NCI-H2107 (cell line): ENCODE measurements around the gene BMP6.

Experiments used
- DNase-seq: peaks from one replicate; lab custom pipeline; 2025; lab: John Stamatoyannopoulos, UW

BMP6 gene

DNA sequence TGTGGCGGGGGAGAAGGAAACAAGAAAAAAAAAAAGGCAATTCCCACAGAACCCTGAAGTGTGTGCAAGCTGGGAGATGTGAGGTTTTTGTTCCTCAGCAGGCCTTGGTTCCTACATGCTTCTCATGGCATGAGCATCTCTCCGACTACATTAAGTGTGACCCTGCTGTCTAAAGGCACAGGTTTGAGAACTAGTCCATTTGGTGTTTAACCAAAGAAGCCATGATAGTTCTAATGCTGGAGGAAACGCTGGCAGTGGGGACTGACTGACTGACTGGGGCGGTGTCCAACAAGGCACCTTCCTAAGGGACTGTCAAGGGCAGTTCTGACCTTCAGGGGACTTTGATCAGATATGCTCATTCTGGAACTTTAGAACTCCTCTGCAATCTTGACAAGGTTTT is 180.8 kb downstream of the BMP6 start:
- DNase-seq: no peak

DNA sequence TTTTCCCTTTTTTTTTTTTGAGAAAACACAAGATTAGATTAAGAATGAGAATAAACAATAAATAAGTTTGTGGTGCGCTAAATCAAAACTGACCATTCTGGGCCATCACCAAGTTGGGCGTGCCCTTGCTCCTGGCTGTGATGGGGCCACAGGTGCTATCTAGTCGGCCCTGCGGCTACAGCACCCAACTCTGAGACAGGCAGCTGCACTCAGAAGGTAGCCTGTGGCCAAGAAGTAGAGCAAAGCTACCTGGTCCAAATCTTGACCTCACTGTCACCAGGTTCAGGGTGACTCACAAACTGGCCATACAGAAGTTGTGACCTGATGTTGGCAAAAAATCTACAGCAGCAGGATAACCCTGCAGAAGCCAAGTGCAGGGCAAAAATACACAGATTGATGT is 181.3 kb downstream of the BMP6 start:
- DNase-seq: no peak

DNA sequence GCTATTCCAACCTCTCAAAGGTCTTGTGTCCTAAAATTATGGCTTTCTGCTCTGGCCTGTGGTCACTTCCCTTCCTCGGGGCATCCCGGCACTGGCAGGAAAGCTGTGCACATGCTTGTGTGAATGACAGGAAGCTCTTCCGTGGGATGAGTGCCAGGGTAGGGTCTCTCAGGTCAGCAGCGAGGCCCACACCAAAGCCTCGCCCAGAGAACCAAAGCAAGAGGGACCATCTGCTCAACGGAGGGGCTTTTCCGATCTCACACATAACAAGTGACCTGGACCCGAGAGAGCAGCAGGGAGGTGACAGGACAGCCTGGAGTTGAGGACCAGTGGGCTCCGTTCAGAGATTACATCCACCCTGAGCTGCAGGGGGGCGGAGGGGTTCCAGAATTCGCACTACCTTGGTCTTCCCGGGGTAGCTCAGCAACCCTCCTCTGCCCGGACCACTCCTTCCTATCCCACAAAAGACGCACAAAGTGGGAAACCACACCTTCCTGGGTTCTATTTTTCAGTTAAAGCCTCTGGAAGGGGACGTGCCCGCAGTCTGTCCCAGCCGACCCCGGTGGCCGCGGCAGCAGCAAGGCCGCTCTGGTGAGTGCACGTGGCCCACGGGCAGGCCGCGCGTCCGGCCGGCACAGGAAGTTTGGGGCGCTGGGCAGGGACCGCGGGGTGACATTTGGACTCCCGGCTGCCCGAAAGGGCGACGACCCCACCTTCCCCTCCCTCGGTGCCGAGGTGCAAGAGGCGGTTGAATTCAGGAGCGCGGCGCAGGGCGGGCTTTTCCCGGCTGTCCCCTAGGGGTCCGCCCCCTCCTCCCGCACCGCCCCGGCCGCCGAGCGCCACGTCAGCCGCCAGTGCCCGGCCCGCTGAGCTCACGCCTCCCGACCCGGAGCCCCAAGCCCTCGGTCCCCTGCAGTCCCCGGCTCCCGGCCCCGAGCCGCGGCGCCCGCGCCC is 183.7 kb downstream of the BMP6 start:
- DNase-seq: no peak

GRCh38 chr6:7910298-7910653 is 184.4 kb downstream of the BMP6 start:
- DNase-seq: no peak

- no peak for DNase-seq
These were observed 184.9 kb downstream of the BMP6 start, which contains the start of gene TXNDC5 for GRCh38 chr6:7910654-7911344. TSS of gene TXNDC5 (minus strand) at chr6:7910788. CDS start at chr6:7910776, 12 bp downstream.

GRCh38 chr6:7911345-7911725 is 185.4 kb downstream of the BMP6 start:
- no peak for DNase-seq

DNA sequence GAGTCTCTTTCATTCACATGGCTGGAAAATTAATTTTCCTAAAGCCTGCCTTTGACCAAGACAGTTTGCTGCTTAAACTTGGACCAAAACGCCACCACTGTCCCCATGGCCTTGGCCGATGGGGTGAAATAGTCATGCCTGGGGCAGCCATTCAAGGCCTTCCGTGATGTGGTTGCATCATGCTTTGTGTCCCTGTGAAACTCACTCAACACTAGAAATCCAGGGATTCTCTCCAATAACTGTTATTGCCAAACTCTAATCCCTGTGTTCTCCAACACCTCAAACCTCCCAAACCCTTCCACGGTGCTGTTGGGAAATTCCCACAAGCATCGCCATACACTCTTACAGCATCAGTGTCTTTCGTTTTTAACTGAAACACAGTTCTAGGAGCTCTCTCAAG is 186.1 kb downstream of the BMP6 start:
- DNase-seq: no peak

- no peak for DNase-seq
These were observed 187.0 kb downstream of the BMP6 start for GRCh38 chr6:7912736-7913517.

GRCh38 chr6:7914311-7914710 is 188.4 kb downstream of the BMP6 start:
- no peak for DNase-seq

DNA sequence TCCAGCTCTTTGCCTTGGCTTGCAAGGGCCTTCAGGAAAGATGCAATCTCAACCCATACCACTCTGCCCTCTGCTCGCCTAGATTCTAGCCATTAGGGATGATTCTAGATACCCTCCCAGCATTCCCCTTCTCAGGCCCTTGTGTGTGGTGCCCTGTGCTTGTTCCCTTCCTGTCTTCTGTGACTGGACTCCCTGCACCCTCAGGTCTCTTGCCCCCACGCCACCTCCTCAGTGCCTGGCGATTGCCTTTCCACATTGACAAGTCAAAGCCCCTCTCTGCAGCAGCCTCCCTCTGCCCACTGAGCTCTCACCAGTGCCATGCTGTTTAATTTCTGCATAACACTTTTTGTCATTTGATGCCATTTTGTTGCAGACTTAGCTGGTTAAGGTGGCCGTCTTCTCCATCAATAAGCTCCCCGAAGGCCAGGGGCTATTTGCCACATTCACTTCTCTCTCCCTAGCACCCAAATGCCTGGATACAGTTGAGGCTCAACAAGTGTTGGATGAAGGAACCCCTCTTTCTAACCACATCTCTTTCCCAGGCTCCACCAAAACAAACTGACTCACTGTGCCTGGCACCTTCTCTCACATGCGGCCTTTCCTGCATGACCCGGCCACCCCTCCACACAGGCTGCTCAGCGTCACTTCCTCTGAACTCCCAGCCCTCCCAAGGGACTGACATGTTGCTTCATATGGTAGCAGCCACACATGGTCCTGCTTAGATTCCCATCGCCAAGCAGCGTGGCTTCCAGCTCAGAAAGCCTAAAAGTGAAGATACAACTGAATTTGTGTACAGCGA is 189.3 kb downstream of the BMP6 start:
- no peak for DNase-seq

- no peak for DNase-seq
These were observed 191.1 kb downstream of the BMP6 start for GRCh38 chr6:7916959-7917358.

DNA sequence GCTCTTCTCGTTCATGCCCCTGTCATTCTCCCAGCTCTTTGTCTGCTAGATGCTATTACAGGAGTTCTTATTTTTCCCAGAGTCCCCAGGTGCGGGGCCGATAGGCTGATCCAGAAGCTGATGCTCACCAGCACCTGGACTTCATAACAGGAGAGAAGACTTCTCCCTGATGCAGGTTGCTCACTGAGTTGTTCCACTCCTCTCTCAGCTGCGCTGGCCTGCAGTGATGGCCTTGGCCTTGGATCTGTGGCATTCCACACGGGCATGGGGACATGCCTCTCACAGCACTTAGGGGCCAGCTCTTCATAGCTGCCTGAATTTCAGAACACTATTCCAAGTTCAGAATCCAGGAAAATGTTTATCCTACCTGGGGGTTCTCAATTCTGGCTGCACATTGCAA is 191.8 kb downstream of the BMP6 start:
- no peak for DNase-seq

GRCh38 chr6:7918403-7918802 is 192.5 kb downstream of the BMP6 start:
- no peak for DNase-seq

DNA sequence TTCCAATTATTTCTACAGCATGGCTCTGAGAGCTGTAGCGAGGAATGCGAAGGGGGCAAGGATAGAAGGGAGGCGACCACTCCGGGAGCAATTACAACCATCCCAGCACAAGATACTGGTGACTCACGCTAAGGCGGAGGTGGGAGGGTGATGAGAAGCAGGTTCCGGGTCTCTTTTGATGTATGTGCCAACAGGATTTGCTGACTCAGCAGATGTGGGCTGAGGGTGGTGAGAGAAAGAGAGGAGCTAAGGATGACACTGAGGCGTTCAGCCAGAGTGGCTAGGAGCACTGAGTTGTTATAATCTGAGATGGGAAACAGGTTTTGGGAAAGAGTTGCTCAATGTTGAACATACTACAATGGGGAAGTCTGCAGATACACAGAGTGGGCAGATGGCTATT is 194.0 kb downstream of the BMP6 start:
- DNase-seq: no peak

DNA sequence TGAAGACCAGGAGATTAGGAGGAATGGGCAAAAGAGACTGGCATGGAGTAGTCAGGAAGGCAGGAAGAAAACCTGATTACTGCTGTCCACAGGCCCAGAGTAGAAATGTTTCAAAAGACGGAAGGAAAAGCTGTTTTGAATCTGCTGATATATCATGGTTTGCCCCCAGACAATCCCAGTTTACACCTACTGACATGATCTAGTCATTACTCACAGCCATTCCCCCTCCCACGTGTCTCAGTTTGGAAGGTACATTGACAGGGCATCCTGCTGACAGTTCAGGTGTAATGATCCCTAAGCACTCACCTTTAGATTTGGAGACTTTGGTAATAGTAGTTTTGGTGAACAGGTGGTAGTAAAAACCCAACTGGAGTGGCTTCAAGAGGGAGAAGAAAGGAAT is 194.5 kb downstream of the BMP6 start:
- DNase-seq: no peak

DNA sequence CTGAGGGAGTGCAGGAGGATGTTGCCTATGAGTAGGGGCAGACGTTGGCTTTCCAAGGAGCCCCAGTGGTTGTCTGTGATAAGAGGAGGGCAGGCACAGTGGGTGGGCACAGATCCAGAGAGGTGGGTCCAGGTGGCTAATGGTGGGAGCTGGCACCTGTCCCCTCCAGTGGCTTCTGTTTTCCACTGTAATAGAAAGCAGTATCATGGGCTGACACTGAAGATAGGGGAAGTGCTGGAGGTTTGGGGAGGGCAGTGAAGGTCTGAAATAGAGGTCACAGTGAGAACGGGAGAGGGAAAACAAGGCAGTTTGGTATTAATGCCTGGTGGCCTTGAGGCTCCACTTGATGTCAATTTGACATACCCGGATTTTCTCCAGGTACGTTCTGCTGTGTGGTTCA is 195.1 kb downstream of the BMP6 start:
- no peak for DNase-seq

GRCh38 chr6:7921632-7922092 is 195.8 kb downstream of the BMP6 start:
- DNase-seq: no peak

GRCh38 chr6:7922596-7922995 is 196.7 kb downstream of the BMP6 start:
- no peak for DNase-seq

- DNase-seq: no peak
These were observed 199.0 kb downstream of the BMP6 start for GRCh38 chr6:7924867-7925266.
